Measurements from ENCODE around the gene H2BK1. TPM values are rescaled to one million over a fixed set of nuclear protein-coding genes. Genes with fewer than 3 reads are reported as not detected.

The H2BK1 gene
- total RNA-seq, 1 donor from 2014 or later, result not detected

DNA sequence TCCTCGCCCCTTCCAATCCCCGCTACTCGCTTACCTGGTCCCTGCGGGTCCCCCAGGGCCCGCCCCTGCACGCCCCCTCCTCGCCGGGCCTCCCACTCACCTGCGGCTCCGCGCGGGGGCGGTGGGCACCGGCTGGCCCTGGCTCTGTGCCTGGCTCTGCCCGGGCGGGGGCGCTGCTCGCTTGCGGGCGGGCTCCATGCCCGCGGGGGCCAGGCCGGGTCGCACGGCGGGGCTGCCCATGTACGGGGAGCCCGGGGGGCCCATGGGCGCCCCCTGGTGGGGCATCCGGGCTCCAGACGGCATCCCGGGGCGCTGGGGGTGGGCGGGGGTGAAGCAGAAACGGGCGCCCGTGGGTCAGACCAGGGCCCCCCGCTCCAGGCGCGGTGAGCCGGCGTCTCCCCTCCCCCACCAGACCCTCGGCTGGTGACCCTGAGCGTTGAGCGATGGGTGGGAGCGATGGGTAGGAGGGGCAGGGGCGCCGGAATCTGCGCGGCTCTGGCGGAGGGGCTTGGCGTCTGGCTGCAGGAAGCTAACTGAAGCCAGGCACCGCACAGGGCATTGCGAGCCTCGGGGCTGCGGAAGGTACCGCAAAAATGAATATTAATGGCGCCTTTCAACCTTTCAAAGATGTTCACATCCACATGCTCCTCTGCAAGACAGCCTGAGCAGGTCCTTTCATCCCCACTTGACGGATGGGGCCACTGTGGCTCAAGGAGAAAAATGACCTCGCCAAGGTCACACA, 35.2 kb upstream of the H2BK1 start:
- DNase-seq, result peak; percentile 43

DNA sequence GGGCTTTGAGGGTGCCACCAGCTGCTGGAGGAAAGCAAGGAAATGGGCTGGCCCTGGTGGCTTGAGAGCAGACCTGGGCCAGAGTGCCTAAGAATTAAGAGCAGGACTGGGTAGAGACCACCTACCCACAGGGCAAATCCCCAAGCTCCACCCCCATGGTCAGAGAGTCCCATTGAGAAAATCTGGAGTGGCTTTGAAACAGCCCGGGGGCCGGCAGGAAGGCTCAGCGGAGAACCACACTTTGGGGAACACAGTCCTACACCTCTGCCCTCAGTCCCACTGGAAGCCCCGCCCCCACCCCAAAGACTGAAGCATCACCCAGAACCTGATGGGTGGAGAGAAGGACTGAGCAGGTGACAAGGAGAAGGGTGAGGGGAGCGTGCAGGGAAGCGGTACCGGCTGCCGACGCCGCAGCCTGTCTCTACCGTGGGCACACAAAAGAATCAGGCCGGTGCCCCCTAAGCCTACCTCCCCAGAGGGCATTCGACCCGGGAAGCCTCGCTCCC, 34.6 kb upstream of the H2BK1 start:
- no peak for DNase-seq

DNA sequence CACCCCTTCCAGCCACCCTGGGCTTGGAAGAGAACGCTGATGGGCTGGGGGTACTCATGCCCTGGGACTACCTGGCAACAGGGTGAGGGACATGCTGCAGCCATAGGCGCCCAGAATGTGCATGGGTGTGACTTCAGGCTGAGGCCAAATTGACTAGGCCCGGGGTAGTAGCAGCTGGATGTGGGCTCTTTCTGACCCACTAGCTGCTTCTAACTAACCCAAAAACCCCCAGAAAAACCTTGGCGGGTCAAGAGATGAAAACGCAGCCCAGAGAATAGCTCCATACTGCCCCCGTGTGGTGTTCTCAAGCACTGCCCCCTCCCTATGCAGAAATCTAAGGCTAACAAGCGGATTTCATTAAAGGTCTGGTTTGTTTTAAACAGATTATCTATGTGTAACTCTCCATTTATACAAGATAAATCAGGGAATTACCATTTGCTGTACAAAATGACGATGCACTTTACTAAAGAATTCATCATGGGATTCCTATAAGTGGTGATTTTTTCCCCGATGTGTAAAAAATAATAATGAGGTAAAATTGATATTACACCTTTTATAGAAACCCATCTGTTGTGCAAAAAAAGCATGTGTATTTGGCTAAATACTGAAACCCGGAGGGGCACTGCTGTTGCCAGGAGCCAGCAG, 34.0 kb upstream of the H2BK1 start:
- DNase-seq, result peak; percentile 75

DNA sequence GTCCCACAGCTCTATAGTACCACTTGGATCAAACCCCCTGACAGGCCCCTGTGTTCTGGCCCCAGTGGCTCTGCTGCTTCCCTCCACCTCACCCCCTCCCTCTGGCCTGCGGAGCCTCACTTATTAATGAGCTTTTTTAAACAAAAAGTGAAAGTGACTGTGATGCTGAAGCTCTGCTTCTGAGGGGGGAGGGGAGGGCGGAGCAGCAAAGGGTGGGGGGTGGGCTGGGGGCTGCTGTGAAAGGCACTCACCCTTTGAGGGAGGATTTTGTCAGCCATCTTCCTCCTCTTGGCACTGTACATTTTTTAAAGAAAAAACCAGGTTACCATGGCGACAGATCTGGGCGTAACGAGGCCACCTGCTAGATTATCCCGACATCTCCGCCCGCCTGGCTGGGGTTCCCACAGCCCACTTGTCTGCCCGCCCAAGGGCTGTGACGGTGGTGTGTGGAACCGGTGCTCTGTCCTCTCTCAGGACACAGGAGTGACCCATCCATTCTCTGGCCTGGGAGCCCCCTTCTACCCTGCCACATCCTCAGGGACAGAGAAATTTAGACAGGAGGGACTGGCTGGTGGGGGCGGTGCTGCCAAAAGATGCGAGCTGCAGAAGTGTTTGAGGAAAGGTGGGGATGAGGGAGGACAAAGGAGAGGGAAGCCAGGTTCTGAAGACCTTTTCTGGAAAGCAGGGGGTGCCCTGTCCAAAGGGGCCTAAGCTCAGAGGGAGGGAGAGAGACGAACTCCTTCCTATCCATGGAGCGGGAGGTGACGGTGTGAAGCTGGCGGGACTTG, 33.3 kb upstream of the H2BK1 start:
- peak; percentile 21 for DNase-seq

DNA sequence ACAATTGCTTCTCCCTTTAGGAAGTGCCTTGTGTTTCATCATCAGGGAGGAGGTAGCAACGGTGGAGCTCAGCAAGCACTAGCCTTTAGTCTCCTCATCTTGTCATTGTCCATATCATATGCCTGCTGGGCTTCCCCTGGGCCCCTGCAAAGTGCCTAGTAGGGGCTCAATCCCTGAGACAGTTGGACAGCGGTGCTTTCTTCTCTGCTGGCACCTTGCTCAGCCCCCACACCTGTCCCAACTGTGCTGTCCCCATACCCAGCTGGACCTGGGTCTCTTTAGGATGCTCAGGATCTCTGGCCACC, 32.7 kb upstream of the H2BK1 start:
- no peak for DNase-seq

DNA sequence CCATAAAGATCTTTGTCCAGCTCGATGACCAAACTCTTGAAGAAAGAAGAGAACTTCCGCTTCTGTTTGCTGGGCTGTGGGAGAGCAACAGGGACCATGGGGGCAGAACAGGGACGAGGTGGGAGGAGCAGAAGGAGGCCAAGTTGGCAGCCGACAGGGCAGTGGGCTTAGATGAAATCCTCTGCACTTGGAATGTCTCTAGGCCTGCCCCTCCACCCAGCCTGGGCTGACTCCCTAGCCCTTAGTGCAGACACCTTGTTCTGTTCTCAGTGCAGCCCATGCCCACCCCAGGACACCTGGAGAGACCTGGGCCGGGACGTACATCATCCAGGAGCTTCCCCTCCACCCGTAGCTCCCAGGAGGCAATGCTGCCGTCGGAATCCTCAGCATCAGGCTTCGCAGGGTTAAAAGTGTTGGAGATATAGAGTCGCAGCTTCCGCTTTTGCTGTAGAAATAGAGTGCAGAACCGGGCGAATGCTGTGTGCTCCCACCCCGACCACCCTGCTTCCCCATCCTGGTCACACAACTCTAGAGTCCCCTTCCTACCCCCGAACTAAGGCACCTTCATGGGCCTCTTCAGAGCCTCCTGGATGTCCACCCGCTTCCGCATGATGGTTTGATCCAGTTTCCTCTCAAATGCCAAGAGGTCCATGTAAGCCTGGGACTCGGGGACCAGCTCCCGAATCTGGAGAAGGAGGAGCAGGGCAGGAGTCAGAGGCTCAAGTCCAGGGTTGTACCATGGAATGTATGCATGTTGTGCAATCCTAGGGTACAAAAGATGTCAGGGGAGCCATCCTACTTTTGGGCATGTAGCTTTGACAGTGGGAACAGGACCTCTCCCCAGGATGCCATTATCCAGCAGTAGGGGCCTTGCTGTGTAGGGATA, 32.1 kb upstream of the H2BK1 start:
- no peak for DNase-seq

DNA sequence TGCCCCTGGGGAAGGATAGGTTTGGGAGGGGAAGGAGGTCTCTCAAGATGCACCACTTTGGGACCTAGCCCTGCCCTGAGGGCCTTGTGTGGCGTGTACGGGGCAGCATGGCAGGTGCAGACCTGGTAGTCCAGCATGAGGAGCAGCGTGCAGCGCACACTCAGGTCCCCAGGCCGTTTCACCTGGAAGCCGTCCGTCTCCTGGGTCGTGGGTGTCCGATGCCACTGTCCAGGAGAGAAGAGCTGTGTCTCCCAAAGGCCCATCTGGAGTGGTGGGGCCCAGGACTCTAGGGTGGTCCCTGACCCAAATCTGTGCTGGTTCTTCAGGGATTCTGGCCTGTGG, 31.4 kb upstream of the H2BK1 start:
- no peak for DNase-seq

DNA sequence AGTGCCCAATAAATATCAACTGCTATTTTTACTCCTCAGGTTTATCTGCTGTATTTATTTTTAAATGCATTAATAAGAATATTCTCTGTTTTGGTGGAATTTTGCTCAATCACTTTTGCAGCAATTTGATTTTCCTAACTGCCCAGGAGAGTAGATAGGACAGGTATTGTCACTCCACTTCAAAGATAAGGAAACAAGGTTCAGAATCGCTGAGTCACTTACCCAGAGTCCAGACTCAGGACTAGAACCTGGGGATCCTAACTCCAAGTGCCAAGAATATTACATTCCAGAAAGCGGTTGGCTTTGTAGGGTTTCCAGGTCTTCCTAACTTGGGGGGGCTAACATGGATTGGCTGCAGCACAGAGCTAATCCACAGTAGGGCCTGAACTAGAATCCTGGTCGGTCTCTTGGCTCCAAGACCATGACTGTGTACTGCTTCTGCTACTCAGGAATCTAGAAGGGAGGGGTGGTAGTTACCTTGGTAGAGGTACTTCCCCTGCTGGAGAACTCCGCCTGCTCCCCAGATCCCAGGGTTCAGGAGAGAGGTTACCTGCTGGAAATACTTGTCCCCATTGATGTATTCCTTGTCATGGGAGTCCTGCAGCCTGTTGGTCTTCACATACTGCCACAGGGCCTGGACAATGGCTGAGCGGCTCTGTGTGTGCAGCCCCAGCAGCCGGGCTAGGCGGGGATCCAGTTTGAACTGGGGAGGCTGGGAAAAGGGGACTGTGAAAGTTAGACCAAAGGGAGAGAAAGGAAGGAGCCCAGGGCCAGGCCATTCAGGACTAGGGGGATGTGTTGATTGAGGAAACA, 30.9 kb upstream of the H2BK1 start:
- DNase-seq, result no peak

DNA sequence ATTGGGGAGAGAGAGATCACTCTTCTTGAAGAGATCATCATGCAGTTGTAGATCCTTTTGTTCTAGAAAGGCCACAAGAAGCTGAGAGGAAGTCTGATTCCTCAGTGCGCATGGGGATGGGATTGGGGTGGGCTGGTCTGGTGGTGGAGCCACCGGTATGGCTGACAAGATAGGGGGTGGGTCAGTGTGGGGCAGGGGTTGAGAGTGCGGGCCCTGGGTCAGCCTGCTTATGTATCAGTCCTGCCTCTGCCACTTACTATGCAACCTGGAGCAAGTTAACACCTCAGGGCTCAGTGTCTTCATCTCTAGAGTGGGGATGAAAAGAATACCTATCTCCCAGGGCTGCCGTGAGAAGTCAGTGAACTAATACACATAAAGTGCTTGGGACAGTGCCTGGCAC, 30.2 kb upstream of the H2BK1 start:
- no peak for DNase-seq

DNA sequence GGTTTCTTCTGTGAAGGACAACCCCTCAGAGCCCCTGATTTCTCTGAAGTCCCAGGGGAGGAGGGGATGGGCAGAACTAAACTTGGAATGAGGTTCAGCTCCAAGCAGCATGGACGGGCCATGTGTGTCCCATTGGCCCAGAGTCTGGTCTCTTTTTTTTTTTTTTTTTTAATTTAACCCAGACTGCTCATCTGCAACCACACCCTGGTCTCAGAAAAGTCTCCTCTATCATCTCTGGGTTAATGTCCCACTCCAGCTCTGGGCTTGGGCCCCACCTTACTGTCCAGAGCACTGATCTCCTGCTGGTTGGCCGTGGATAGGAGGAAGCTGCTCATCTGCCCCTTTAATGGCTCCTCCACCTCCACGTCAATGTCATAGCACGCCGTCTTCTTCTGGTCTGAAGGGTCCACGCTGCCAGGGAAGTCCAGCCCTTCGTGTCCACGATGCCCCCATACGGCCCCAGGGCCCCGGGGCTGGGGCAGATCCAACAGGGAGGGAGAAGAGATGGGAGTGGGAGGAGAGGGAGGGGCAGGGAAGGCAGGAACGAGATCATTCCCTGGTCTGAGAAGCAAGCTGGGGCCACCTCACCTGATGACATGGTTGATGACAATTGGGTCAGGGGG, 29.7 kb upstream of the H2BK1 start:
- DNase-seq, result no peak

DNA sequence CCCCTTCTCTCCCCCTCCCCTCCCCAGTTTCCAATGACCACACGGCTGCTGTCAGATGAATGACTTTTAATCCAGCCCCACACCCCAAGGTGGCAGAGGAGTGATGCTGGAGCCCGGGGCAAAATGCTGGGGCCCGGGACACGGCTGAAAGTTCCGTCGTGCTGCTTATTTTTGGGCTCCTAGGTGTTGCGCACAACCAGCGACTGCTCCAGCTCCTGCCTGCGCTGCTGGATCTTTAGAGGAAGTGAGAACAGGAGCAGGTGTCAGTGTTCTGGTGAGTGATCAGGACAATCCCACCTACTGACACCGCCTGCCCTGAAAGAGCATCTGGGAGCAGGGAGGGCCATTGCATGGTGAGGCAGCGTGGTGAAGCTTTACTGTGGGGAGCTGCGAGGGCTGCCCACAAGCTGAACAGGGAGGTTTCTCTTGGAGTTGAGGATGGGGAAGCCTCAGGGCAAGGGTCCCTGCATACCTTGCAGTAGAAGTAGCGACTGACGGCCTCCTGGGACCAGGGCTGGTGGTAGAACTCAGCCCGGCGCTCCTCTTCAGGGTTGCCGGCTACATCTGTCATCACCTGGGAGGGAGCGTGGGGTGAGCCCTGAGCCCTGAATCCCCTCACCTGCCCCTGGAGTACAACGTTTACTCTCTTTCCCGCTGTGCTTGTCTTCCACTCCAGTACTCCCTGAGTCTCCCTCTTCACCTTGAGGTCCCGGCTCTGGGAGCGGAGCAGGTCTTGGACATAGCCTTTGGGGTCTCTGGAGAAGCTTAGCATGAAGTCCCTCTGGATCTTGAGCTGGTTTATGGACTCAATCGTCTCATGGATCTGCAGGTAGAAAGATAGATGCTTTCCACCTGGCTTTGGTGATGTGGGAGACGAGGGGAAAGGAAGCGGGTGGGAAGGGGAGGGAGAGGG, 28.9 kb upstream of the H2BK1 start:
- DNase-seq, result no peak

DNA sequence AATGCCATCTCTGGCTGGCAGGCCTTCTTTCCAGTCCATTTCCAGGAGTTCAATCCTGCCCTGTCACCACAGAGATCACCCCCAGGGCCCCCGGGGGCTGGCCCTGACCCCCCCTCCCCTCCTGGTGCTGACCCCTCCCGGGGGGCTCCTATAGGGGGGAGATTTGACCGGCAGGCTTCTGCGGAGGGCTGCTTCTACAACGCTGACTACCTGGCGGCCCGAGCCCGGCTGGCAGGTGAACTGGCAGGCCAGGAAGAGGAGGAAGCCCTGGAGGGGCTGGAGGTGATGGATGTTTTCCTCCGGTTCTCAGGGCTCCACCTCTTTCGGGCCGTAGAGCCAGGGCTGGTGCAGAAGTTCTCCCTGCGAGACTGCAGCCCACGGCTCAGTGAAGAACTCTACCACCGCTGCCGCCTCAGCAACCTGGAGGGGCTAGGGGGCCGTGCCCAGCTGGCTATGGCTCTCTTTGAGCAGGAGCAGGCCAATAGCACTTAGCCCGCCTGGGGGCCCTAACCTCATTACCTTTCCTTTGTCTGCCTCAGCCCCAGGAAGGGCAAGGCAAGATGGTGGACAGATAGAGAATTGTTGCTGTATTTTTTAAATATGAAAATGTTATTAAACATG, 28.0 kb upstream of the H2BK1 start:
- DNase-seq, result no peak

DNA sequence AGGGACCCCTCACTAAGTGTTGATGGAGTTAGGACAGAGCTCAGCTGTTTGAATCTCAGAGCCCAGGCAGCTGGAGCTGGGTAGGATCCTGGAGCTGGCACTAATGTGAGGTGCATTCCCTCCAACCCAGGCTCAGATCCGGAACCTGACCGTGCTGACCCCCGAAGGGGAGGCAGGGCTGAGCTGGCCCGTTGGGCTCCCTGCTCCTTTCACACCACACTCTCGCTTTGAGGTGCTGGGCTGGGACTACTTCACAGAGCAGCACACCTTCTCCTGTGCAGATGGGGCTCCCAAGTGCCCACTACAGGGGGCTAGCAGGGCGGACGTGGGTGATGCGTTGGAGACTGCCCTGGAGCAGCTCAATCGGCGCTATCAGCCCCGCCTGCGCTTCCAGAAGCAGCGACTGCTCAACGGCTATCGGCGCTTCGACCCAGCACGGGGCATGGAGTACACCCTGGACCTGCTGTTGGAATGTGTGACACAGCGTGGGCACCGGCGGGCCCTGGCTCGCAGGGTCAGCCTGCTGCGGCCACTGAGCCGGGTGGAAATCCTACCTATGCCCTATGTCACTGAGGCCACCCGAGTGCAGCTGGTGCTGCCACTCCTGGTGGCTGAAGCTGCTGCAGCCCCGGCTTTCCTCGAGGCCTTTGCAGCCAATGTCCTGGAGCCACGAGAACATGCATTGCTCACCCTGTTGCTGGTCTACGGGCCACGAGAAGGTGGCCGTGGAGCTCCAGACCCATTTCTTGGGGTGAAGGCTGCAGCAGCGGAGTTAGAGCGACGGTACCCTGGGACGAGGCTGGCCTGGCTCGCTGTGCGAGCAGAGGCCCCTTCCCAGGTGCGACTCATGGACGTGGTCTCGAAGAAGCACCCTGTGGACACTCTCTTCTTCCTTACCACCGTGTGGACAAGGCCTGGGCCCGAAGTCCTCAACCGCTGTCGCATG, 27.2 kb upstream of the H2BK1 start:
- no peak for DNase-seq

DNA sequence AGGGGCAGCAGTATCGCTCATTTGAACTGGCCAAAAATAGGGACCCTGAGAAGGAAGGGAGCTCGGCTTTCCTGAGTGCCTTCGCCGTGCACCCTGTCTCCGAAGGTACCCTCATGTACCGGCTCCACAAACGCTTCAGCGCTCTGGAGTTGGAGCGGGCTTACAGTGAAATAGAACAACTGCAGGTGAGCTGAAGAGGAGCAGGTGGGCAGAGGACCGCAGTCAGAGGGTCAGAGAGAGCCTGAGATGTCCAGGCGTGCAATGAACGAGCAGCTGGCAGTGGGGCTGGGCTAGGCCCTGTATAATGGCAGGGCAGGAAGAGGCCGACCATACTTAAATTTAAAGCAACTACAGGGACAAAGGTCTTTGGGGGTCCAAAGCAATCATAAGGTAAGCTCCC, 26.1 kb upstream of the H2BK1 start:
- DNase-seq, result no peak

DNA sequence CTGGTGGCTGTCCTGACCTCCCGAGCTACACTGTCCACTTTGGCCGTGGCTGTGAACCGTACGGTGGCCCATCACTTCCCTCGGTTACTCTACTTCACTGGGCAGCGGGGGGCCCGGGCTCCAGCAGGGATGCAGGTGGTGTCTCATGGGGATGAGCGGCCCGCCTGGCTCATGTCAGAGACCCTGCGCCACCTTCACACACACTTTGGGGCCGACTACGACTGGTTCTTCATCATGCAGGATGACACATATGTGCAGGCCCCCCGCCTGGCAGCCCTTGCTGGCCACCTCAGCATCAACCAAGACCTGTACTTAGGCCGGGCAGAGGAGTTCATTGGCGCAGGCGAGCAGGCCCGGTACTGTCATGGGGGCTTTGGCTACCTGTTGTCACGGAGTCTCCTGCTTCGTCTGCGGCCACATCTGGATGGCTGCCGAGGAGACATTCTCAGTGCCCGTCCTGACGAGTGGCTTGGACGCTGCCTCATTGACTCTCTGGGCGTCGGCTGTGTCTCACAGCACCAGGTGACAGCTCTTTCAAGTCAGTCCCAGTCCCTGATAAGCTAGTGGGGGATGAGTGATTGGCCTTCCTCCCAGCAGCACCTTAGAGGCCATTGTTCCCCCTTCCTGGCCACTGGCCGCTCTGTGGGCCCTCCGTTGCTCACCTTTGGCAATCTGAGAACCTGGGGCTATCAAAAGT, 25.0 kb upstream of the H2BK1 start:
- no peak for DNase-seq

DNA sequence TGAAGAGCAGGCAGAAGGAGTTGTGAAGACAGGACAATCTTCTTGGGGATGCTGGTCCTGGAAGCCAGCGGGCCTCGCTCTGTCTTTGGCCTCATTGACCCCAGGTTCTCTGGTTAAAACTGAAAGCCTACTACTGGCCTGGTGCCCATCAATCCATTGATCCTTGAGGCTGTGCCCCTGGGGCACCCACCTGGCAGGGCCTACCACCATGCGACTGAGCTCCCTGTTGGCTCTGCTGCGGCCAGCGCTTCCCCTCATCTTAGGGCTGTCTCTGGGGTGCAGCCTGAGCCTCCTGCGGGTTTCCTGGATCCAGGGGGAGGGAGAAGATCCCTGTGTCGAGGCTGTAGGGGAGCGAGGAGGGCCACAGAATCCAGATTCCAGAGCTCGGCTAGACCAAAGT, 23.5 kb upstream of the H2BK1 start:
- no peak for DNase-seq

DNA sequence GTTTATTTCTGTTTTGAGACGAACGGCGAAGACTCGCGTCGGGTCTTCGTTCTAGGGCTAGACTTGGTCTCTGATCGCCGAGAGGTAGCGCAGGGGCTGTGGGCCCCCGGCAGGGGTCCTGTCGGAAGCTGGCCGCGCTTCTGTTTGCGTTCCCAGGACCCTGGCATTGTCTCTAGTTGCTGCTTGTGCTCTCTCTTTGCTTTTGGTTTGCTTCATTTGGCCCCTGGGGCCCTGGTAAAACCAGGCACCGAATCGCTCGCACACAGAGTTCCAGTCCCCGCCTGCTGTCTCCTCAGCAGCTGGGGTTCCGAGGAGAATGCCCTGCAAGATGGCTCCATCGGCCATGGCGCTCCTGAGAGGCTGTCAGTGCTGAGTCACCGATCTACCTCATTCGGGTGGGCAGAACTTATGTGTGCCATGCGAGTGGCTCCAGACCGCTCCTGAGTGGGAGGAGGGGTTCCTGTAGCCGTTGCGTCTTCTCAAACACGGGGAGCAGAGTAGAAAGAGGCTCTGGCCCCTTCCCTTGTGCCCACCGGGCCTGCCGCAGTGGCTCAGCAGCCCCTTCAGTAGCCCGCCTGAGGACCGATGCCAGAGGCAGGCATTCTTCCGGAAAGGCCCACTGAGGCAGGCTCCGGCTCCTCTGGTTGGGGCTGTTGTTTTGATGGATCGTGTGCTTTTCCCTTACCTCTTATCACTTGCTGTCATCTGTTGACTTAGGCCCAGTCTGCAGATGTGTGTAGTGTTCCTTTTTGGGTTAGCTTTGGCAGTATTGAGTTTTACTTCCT, 22.8 kb upstream of the H2BK1 start:
- DNase-seq, result peak; percentile 92

Data from dermis blood vessel endothelial cell (primary cell).